Measurements from ENCODE around the gene CNTNAP1. TPM values are rescaled to one million over a fixed set of nuclear protein-coding genes. Genes with fewer than 3 reads are reported as not detected.

The CNTNAP1 gene
- total RNA-seq, 1 donor: 19.2 TPM

DNA sequence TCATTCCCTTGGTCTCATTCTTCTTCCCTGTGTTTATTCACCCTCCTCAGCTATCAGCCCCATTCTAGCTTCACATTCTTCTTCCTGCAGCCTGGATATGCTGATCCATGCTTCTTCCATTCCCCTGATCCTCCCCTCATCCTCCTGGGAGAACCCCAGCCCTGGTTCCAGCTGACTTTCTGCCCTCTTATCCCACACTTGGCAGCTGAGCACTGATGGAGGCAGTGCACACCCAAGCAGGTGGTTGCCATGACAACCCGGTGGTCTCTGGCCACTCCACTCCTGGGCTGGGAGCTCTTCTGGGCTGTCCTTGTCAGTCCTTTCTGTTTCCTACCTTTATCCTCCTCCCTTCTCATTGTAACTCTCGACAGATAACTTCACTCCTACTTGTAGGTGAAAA, 40.0 kb upstream of the CNTNAP1 start:
- TF ChIP-seq, protein P1, sequence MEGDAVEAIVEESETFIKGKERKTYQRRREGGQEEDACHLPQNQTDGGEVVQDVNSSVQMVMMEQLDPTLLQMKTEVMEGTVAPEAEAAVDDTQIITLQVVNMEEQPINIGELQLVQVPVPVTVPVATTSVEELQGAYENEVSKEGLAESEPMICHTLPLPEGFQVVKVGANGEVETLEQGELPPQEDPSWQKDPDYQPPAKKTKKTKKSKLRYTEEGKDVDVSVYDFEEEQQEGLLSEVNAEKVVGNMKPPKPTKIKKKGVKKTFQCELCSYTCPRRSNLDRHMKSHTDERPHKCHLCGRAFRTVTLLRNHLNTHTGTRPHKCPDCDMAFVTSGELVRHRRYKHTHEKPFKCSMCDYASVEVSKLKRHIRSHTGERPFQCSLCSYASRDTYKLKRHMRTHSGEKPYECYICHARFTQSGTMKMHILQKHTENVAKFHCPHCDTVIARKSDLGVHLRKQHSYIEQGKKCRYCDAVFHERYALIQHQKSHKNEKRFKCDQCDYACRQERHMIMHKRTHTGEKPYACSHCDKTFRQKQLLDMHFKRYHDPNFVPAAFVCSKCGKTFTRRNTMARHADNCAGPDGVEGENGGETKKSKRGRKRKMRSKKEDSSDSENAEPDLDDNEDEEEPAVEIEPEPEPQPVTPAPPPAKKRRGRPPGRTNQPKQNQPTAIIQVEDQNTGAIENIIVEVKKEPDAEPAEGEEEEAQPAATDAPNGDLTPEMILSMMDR (IDR thresholded peaks at IDR 0.05; ENCODE audit: extremely low read depth, low read depth, low read length): no peak
- H4K20me1 ChIP-seq (ENCODE audit: insufficient read depth, low read length): no peaks in the 10 kb centered on the region
- H3K79me2 ChIP-seq (ENCODE audit: insufficient read depth, low read length): no peaks in the 10 kb centered on the region
- no peaks in the 10 kb centered on the region for H3K4me1 ChIP-seq (ENCODE audit: insufficient read depth, low read length)
- H3K27ac ChIP-seq (ENCODE audit: low read depth, low read length): no peak overlapping the region
- H3K9me3 ChIP-seq (ENCODE audit: low read depth, low read length): no peaks in the 10 kb centered on the region
- no peak overlapping the region for H3K4me2 ChIP-seq (ENCODE audit: insufficient read depth, low read length)
- H3K36me3 ChIP-seq (ENCODE audit: insufficient read depth, low read length): no peaks in the 10 kb centered on the region
- DNase-seq (ENCODE audit: insufficient read length, low spot score, missing footprints): peak; percentile 37
- no peaks in the 10 kb centered on the region for H3K27me3 ChIP-seq (ENCODE audit: insufficient read depth, low read length)
- no peak overlapping the region for H2AFZ ChIP-seq (ENCODE audit: low read length)
- H3K4me3 ChIP-seq (ENCODE audit: insufficient read depth, low read length): no peak overlapping the region

- no peak overlapping the region for H3K27ac ChIP-seq (ENCODE audit: low read depth, low read length)
- no peaks in the 10 kb centered on the region for H3K27me3 ChIP-seq (ENCODE audit: insufficient read depth, low read length)
- no peaks in the 10 kb centered on the region for H3K36me3 ChIP-seq (ENCODE audit: insufficient read depth, low read length)
- no peak overlapping the region for H3K4me3 ChIP-seq (ENCODE audit: insufficient read depth, low read length)
- H3K79me2 ChIP-seq (ENCODE audit: insufficient read depth, low read length): no peaks in the 10 kb centered on the region
- H3K4me2 ChIP-seq (ENCODE audit: insufficient read depth, low read length): no peak overlapping the region
- H2AFZ ChIP-seq (ENCODE audit: low read length): no peak overlapping the region
- no peaks in the 10 kb centered on the region for H3K4me1 ChIP-seq (ENCODE audit: insufficient read depth, low read length)
- TF ChIP-seq, protein P1 (IDR thresholded peaks at IDR 0.05; ENCODE audit: extremely low read depth, low read depth, low read length): no peak
- H4K20me1 ChIP-seq (ENCODE audit: insufficient read depth, low read length): no peaks in the 10 kb centered on the region
- no peaks in the 10 kb centered on the region for H3K9me3 ChIP-seq (ENCODE audit: low read depth, low read length)
- peak; percentile 36 for DNase-seq (ENCODE audit: insufficient read length, low spot score, missing footprints)
Observed at GRCh38 chr17:42647778-42648177, 34.6 kb upstream of the CNTNAP1 start.

DNA sequence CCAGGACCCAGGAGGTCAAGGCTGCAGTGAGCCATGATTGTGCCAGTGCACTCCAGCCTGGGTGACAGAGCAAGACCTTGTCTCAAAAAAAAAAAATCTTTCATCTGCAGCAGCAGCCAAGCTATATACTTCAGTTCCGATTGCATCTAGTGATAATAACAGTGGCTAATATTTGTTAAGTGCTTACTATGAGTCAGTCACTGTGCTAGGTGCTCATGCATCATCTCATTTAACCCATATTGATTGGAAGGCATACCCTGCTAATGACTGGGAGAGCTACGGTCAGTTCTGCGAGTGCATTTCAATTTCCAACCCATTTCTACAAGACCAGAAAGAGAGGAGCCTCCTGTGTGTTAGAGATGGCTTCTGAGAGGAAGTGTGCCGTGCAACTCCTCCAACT, 30.9 kb upstream of the CNTNAP1 start:
- TF ChIP-seq, protein P1 (IDR thresholded peaks at IDR 0.05; ENCODE audit: extremely low read depth, low read depth, low read length): no peak
- H3K4me2 ChIP-seq (ENCODE audit: insufficient read depth, low read length): no peak overlapping the region
- H3K4me3 ChIP-seq (ENCODE audit: insufficient read depth, low read length): no peak overlapping the region
- no peaks in the 10 kb centered on the region for H3K27me3 ChIP-seq (ENCODE audit: insufficient read depth, low read length)
- no peak overlapping the region for H2AFZ ChIP-seq (ENCODE audit: low read length)
- H3K27ac ChIP-seq (ENCODE audit: low read depth, low read length): no peak overlapping the region
- peaks cover 9% of the 10 kb centered on the region for H3K4me1 ChIP-seq (ENCODE audit: insufficient read depth, low read length)
- no peaks in the 10 kb centered on the region for H3K9me3 ChIP-seq (ENCODE audit: low read depth, low read length)
- DNase-seq (ENCODE audit: insufficient read length, low spot score, missing footprints): no peak
- H4K20me1 ChIP-seq (ENCODE audit: insufficient read depth, low read length): no peaks in the 10 kb centered on the region
- H3K36me3 ChIP-seq (ENCODE audit: insufficient read depth, low read length): no peaks in the 10 kb centered on the region
- no peaks in the 10 kb centered on the region for H3K79me2 ChIP-seq (ENCODE audit: insufficient read depth, low read length)

DNA sequence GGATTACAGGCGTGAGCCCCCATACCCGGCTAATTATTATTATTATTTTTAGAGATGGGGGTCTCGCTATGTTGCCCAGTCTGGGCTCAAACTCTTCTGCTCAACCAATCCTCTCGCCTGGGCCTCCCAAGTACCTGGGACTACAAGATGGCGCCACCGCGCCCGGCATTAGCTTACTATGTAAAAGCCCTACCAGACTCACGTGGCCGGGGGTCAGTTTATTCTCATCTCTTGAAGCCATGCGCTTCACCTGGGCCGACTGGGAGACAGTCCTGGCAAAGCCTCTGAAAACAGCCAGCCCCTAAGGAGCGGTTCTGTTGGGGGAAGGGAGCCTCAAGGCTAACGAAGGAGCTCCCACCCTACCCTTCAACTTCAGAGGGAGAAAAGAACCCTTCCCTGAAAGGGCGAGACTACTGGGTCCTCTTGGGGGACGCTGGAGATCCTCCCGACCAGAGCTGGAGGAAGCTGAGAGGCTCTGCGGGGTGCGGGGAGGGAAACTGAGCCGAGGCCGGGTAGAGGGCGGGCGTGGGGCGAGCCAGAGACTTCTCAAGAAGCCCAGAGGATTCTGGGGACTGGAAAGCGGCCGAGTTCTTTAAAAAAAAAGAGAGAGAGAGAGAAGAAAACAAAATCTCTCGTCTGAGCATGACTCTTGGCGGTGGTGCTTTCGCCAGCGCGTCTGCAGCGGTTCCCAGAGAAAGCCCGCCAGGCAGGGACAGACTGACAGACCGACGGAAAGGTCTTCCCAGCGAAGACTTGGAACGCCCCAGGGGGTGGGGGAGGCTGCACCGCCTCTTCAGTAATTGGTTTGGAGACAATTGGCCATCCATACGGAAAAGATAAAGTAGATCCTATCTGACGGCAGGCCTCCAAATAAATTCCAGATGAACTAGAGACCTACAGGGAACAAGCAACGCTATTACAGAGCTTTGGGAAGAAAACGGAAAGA, 28.9 kb upstream of the CNTNAP1 start:
- Histone ChIP-seq H4K20me1 (ENCODE audit: insufficient read depth, low read length) (no peaks in the 10 kb centered on the region), H3K27ac (ENCODE audit: low read depth, low read length) (peak overlapping the region; percentile 68), H3K4me3 (ENCODE audit: insufficient read depth, low read length) (peak overlapping the region; percentile 66), H3K79me2 (ENCODE audit: insufficient read depth, low read length) (no peaks in the 10 kb centered on the region), H3K4me1 (ENCODE audit: insufficient read depth, low read length) (peaks cover 9% of the 10 kb centered on the region), H2AFZ (ENCODE audit: low read length) (peak overlapping the region; percentile 99), H3K4me2 (ENCODE audit: insufficient read depth, low read length) (peak overlapping the region; percentile 91), H3K36me3 (ENCODE audit: insufficient read depth, low read length) (no peaks in the 10 kb centered on the region), H3K27me3 (ENCODE audit: insufficient read depth, low read length) (no peaks in the 10 kb centered on the region), H3K9me3 (ENCODE audit: low read depth, low read length) (no peaks in the 10 kb centered on the region)
- DNase-seq (ENCODE audit: insufficient read length, low spot score, missing footprints): peak; percentile 93
- TF ChIP-seq, protein P1 (IDR thresholded peaks at IDR 0.05; ENCODE audit: extremely low read depth, low read depth, low read length): no peak

All from osteoblast (primary cell).